Measurements from ENCODE around the gene MBD3L3.
"Not testable (repeated sequence)": the region's sequence is repeated elsewhere in the genome, so short reads cannot be mapped to it uniquely, and the experiment has no call there.

MBD3L3 gene

GRCh38 chr19:7063764-7064418, 5.4 kb upstream of the MBD3L3 start:
- in situ Hi-C loops (cut with HindIII; ENCODE audit: low sequenced_read_pairs), result no loop called here

GRCh38 chr19:7063339-7063738, 4.9 kb upstream of the MBD3L3 start:
- in situ Hi-C loops (cut with HindIII; ENCODE audit: low sequenced_read_pairs), result no loop called here

- in situ Hi-C loops (cut with HindIII; ENCODE audit: low sequenced_read_pairs), result not testable (repeated sequence)
These were observed 1.5 kb upstream of the MBD3L3 start for GRCh38 chr19:7059977-7060376.

GRCh38 chr19:7056371-7056770, 2.1 kb downstream of the MBD3L3 start:
- in situ Hi-C loops (cut with HindIII; ENCODE audit: low sequenced_read_pairs), result not testable (repeated sequence)

DNA sequence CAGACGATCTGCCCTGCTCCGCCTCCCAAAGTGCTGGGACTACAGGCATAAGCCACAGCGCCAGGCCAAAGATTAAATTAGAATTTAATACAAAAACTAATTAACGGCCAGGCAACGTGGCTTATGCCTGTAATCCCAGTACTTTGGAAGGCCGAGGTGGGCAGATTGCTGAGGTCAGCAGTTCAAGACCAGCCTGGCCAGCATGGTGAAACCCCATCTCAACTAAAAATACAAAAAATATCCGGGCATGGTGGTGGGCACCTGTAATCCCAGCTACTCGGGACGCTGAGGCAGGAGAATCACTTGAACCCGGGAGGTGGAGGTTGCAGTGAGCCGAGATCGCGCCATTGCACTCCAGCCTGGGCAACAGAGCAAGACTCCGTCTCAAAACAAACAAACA, 2.8 kb downstream of the MBD3L3 start:
- in situ Hi-C loops (cut with HindIII; ENCODE audit: low sequenced_read_pairs), result not testable (repeated sequence)

DNA sequence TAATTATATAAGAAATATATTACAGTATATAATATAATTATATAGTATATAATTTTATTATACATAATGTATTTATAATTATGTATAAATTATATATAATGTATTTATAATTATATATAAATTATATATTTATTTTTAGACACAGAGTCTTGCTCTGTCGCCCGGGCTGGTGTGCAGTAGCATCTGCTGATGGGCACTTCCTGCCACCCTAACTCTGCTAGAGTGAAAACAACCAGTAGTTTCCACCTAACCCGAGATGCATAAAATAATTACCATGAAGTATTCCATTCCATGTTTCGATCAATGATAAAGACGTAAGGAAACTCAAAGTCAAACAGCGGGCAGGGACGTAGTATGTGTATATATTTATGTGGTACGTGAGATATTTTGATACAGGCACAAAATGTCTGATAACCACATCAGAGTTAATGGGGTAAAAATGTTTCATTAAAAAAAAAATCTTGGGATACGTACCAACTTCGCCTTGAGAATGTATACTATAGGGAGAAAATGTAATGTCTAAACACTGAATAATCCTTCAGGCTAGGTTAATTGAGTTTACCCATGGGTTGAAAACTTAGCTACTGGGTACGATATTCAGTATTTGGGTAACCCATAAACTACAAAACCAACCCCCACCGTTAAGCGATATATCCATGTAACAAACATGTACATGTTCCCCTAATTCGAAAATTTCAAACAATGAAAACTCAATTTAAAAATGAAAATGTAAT, 3.7 kb downstream of the MBD3L3 start:
- in situ Hi-C loops (cut with HindIII; ENCODE audit: low sequenced_read_pairs), result not testable (repeated sequence)

- in situ Hi-C loops (cut with HindIII; ENCODE audit: low sequenced_read_pairs), result not testable (repeated sequence)
These were observed 5.6 kb downstream of the MBD3L3 start for GRCh38 chr19:7052896-7053295.

DNA sequence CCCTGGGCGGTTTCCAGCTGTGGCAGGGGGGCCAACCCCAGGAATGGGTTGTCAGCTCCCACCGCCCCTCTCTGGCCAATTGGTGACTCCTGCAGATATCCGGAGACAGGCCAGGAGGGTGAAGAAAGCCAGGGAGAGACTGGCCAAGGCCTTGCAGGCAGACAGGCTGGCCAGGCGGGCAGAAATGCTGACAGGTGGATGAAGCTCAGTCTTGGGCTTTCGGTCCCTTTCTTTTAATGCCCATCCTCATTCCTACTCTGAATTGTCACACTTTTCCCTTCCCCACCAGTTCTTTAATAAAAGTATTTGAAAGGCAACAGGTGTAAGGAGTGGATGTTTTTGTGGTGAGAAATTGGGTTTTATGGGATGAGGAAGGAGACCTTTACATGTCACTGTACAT, 7.1 kb downstream of the MBD3L3 start:
- in situ Hi-C loops (cut with HindIII; ENCODE audit: low sequenced_read_pairs), result not testable (repeated sequence)

DNA sequence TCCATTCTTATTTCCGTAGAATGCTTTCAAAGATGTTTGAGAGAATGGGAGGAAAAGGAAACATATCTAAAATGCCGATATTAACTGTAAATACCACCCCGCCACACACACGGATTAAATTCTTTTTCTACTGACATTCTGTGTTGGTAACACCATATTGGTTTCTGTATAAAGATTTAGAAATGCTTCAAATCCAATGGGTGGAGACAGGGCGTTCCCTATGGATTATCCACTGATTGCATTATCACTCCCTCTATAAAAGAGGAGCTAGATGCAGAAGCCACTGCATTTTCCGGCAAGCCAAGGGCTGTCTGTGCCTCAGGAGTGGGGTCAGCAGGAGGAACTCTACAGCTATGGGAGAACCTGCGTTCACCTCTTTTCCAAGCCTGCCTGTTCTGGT, 9.5 kb downstream of the MBD3L3 start, which contains the start of gene MBD3L2:
TSS of gene MBD3L2 (plus strand) at position 301 of the 400 bp plus-strand sequence. CDS start at position 354, 53 bp downstream.
- in situ Hi-C loops (cut with HindIII; ENCODE audit: low sequenced_read_pairs), result not testable (repeated sequence)

- in situ Hi-C loops (cut with HindIII; ENCODE audit: low sequenced_read_pairs), result not testable (repeated sequence)
These were observed 16.9 kb downstream of the MBD3L3 start for GRCh38 chr19:7041563-7041962.

DNA sequence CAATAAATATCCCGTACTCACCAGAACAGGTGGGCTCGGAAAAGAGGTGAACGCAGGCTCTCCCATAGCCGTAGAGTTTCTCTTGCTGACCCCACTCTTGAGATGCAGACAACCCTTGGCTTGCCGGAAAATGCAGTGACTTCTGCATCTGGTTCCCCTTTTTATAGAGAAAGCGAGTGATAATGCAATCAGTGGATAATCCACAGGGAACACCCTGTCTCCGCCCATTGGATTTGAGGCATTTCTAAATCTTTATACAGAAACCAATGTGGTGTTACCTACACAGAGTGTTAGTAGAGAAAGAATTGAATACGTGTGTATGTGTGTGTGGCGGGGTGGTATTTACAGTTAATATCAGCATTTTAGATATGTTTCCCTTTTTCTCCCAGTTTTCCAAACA, 18.4 kb downstream of the MBD3L3 start, which contains the start of gene MBD3L4:
TSS of gene MBD3L4 (minus strand) at position 101 of the 400 bp plus-strand sequence. CDS start at position 66, 35 bp downstream.
- in situ Hi-C loops (cut with HindIII; ENCODE audit: low sequenced_read_pairs), result not testable (repeated sequence)

DNA sequence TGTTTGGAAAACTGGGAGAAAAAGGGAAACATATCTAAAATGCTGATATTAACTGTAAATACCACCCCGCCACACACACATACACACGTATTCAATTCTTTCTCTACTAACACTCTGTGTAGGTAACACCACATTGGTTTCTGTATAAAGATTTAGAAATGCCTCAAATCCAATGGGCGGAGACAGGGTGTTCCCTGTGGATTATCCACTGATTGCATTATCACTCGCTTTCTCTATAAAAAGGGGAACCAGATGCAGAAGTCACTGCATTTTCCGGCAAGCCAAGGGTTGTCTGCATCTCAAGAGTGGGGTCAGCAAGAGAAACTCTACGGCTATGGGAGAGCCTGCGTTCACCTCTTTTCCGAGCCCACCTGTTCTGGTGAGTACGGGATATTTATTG, 28.2 kb downstream of the MBD3L3 start, which contains the start of gene MBD3L5:
TSS of gene MBD3L5 (plus strand) at position 301 of the 400 bp plus-strand sequence. CDS start at position 335, 34 bp downstream.
- in situ Hi-C loops (cut with HindIII; ENCODE audit: low sequenced_read_pairs), result not testable (repeated sequence)

GRCh38 chr19:7028790-7029189, 29.7 kb downstream of the MBD3L3 start:
- in situ Hi-C loops (cut with HindIII; ENCODE audit: low sequenced_read_pairs), result not testable (repeated sequence)

- in situ Hi-C loops (cut with HindIII; ENCODE audit: low sequenced_read_pairs), result not testable (repeated sequence)
These were observed 37.1 kb downstream of the MBD3L3 start, which contains the start of gene MBD3L2B for GRCh38 chr19:7021331-7021730. Gene MBD3L2B, minus strand, starts transcription at chr19:7021431. Its CDS starts 34 bp downstream, at chr19:7021397.

DNA sequence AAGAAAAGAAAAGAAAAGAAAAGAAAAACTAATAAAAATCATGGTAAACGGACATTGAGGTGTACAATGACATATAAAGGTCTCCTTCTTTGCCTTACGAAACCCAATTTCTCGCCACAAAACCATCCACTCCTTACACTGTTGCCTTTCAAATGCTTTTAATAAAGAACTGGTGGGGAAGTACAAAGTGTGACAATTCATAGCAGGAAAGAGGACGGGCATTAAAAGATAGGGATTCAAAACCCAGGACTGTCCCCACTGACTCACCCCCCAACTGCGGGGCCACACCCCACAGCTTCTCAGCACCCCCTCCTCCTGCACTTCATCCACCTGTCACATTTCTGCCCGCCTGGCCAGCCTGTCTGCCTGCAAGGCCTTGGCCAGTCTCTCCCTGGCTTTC, 39.6 kb downstream of the MBD3L3 start:
- in situ Hi-C loops (cut with HindIII; ENCODE audit: low sequenced_read_pairs), result no loop called here

GRCh38 chr19:7013678-7014077, 44.8 kb downstream of the MBD3L3 start:
- in situ Hi-C loops (cut with HindIII; ENCODE audit: low sequenced_read_pairs), result no loop called here

GRCh38 chr19:7010722-7011593, 47.5 kb downstream of the MBD3L3 start:
- in situ Hi-C loops (cut with HindIII; ENCODE audit: low sequenced_read_pairs), result no loop called here

- in situ Hi-C loops (cut with HindIII; ENCODE audit: low sequenced_read_pairs), result no loop called here
These were observed 50.6 kb downstream of the MBD3L3 start for GRCh38 chr19:7007859-7008258.

All from endothelial cell of hepatic sinusoid (primary cell).